A549 (cell line): ENCODE results near the gene UFD1. TPM values are rescaled to one million over a fixed set of nuclear protein-coding genes. Genes with fewer than 3 reads are reported as not detected.

Experiments
- ATAC-seq, 2 experiments: fragments of 200-7000 bp in 1 of 2; fragments of >200 bp in 1 of 2; cut with Nextera tagmentation in 1 of 2; cut with Tn5 transposase in 1 of 2; 3 replicates each; pipeline versions ENCODE4 v1.8.0 to v1.9.1; 2018 to 2020; ENCODE audit warnings: mild to moderate bottlenecking in 1 of 2, moderate library complexity in 1 of 2
- CTCF ChIA-PET: fragments of 300-600 bp; sonication (Branson Sonifier 250); formaldehyde crosslinking; extraction: SDS; loops from one replicate; lab custom pipeline; 2021; ENCODE audit warnings: antibody characterized with exemption, inconsistent platforms; lab: Yijun Ruan, JAX
- POLR2A ChIA-PET: fragments of 350-600 bp; formaldehyde crosslinking; extraction: SDS; loops from one replicate; lab custom pipeline; 2021; ENCODE audit warnings: antibody characterized with exemption, inconsistent platforms; lab: Yijun Ruan, JAX
- DNase-seq, 2 experiments: peaks; one replicate each; pipeline versions ENCODE4 v3.0.0 to v3.0.0-alpha.2; 2011 to 2016; ENCODE audit warnings: low read depth in 1 of 2, low spot score in 1 of 2
- FAIRE-seq: peaks from 2 replicates; lab custom pipeline; 2011; peaks lifted over from hg19 to GRCh38; lab: Jason Lieb, UNC
- H3K27ac ChIP-seq, 2 experiments: fragments of >200 bp; sonication (Bioruptor Twin); formaldehyde crosslinking; 3 replicates each; pipeline ENCODE4 v1.5.1; 2016 to 2017
- H3K4me1 ChIP-seq: fragments of >200 bp; sonication (Bioruptor Twin); formaldehyde crosslinking; 3 replicates; pipeline ENCODE4 v1.6.1; 2016
- H3K4me2 ChIP-seq: fragments of >200 bp; sonication (Bioruptor Twin); formaldehyde crosslinking; 3 replicates; pipeline ENCODE4 v1.6.1; 2016
- H3K4me3 ChIP-seq: fragments of >200 bp; sonication (Bioruptor Twin); formaldehyde crosslinking; 3 replicates; pipeline ENCODE4 v1.5.1; 2016
- H3K9me3 ChIP-seq: fragments of >200 bp; sonication (Bioruptor Twin); formaldehyde crosslinking; 3 replicates; pipeline ENCODE4 v1.6.1; 2016
- BHLHE40 ChIP-seq: IDR thresholded peaks from 2 replicates; pipeline ENCODE4 v1.6.1; 2012; ENCODE audit warnings: low read depth, low read length, inconsistent platforms
- CBX8 ChIP-seq: fragments of 200-600 bp; sonication (generic); IDR thresholded peaks from 2 replicates; pipeline ENCODE4 v1.6.1; 2016
- EHMT2 ChIP-seq: fragments of 200-600 bp; sonication (generic); IDR thresholded peaks from 2 replicates; pipeline ENCODE4 v1.6.1; 2016; ENCODE audit warnings: antibody characterized with exemption, low read depth, mild to moderate bottlenecking, moderate library complexity
- ESRRA ChIP-seq: fragments of 150-350 bp; IDR thresholded peaks from 2 replicates; pipeline ENCODE4 v1.6.1; 2014; ENCODE audit warnings: mild to moderate bottlenecking, low read length, borderline replicate concordance
- FOSL2 ChIP-seq, 2 experiments: fragments of 450-650 bp in 1 of 2; fragments of >200 bp in 1 of 2; sonication (Bioruptor Twin) in 1 of 2; formaldehyde crosslinking; IDR thresholded peaks; 2 replicates each; pipeline versions ENCODE4 v1.5.0 to v1.6.1; 2016 to 2020; ENCODE audit warnings: mild to moderate bottlenecking in 1 of 2, moderate library complexity in 1 of 2
- HEYL ChIP-seq: fragments of 250-450 bp; sonication (Bioruptor Pico); IDR thresholded peaks from 2 replicates; pipeline ENCODE4 v1.8.0; 2021; ENCODE audit warnings: mild to moderate bottlenecking, moderate library complexity
- JUN ChIP-seq, 2 experiments: fragments of >200 bp; sonication (Bioruptor Twin); formaldehyde crosslinking; IDR thresholded peaks; 2 replicates in 1 of 2; 3 replicates in 1 of 2; pipeline ENCODE4 v1.6.1; 2016 to 2017
- JUNB ChIP-seq: fragments of >200 bp; sonication (Bioruptor Twin); formaldehyde crosslinking; IDR thresholded peaks from 2 replicates; pipeline ENCODE4 v1.6.1; 2016
- KDM1A ChIP-seq: fragments of 200-600 bp; sonication (generic); IDR thresholded peaks from 2 replicates; pipeline ENCODE4 v1.6.1; 2016; ENCODE audit warnings: low read depth, mild to moderate bottlenecking
- MAFK ChIP-seq: fragments of 450-650 bp; IDR thresholded peaks from 2 replicates; pipeline ENCODE4 v1.6.1; 2014; ENCODE audit not compliant: partially characterized antibody
- MAZ ChIP-seq: fragments of 150-350 bp; IDR thresholded peaks from 2 replicates; pipeline ENCODE4 v1.6.1; 2014; ENCODE audit warnings: antibody characterized with exemption, low read depth, low read length, borderline replicate concordance
- MYC ChIP-seq: IDR thresholded peaks from 2 replicates; pipeline ENCODE4 v1.6.1; 2012; ENCODE audit warnings: mild to moderate bottlenecking, inconsistent platforms, low read length, improper control_type of control experiment, borderline replicate concordance
- NPAS2 ChIP-seq: fragments of 250-450 bp; sonication (Bioruptor Pico); IDR thresholded peaks from 2 replicates; pipeline ENCODE4 v1.8.0; 2022; ENCODE audit warnings: mild to moderate bottlenecking, moderate library complexity, borderline replicate concordance
- POLR2A ChIP-seq: IDR thresholded peaks from 2 replicates; pipeline ENCODE4 v1.6.1; 2012; ENCODE audit warnings: mild to moderate bottlenecking, low read length
- RARB ChIP-seq: fragments of 250-450 bp; sonication (Bioruptor Pico); IDR thresholded peaks from 2 replicates; pipeline ENCODE4 v1.8.0; 2021; ENCODE audit warnings: mild to moderate bottlenecking, moderate library complexity
- RCOR1 ChIP-seq: fragments of 150-350 bp; IDR thresholded peaks from 2 replicates; pipeline ENCODE4 v1.6.1; 2014; ENCODE audit warnings: antibody characterized with exemption, low read length, low read depth
- REST ChIP-seq: fragments of 200-600 bp; sonication (generic); IDR thresholded peaks from 2 replicates; pipeline ENCODE4 v1.6.1; 2016; ENCODE audit warnings: antibody characterized with exemption, mild to moderate bottlenecking, moderate library complexity
- RFX5 ChIP-seq: fragments of 450-650 bp; IDR thresholded peaks from 2 replicates; pipeline ENCODE4 v1.7.1; 2014; ENCODE audit warnings: antibody characterized with exemption, mild to moderate bottlenecking, moderate library complexity
- SREBF2 ChIP-seq: fragments of 450-650 bp; IDR thresholded peaks from 2 replicates; pipeline ENCODE4 v1.6.1; 2014; ENCODE audit warnings: mild to moderate bottlenecking, moderate library complexity
- TP53 ChIP-seq: fragments of 250-450 bp; sonication (Bioruptor Pico); IDR thresholded peaks from 2 replicates; pipeline ENCODE4 v1.5.0; 2021; ENCODE audit warnings: mild to moderate bottlenecking, moderate library complexity
- ZC3H11A ChIP-seq: fragments of 450-650 bp; IDR thresholded peaks from 2 replicates; pipeline ENCODE4 v1.6.1; 2014; ENCODE audit warnings: antibody characterized with exemption, mild to moderate bottlenecking
- ZNF302 ChIP-seq: fragments of 250-450 bp; sonication (Bioruptor Pico); IDR thresholded peaks from 2 replicates; pipeline ENCODE4 v1.9.0; 2021; ENCODE audit warnings: inconsistent platforms, mild to moderate bottlenecking, moderate library complexity
- WGBS: methylation state at CpG from one replicate; pipeline ENCODE4 v1.1.6; 2017; ENCODE audit errors: missing lambda C conversion rate; 5-methylcytosine and 5-hydroxymethylcytosine counted together
- polyA plus RNA-seq, 4 experiments: library from polyadenylated mRNA; depleted of rRNA in 3 of 4; stranded (reverse); fragments of >200 nt; fragmentation: RNase III in 1 of 4; extraction: RNeasy Plus Mini Kit Qiagen cat#74134 plus additional on column Dnase treatment in 1 of 4; gene quantifications; 2 replicates in 3 of 4; 3 replicates in 1 of 4; pipeline ENCODE4 v1.2.3, GENCODE V29; 2011 to 2017
- TF ChIP-seq, protein P1 (sequence below): fragments of 450-650 bp; IDR thresholded peaks from 2 replicates; pipeline ENCODE4 v1.6.1; 2014; ENCODE audit warnings: antibody characterized with exemption
- TF ChIP-seq, protein P2 (sequence below): fragments of 250-450 bp; sonication (Bioruptor Pico); IDR thresholded peaks from 2 replicates; pipeline ENCODE4 v1.5.0; 2021; ENCODE audit warnings: mild to moderate bottlenecking, moderate library complexity, borderline replicate concordance
- TF ChIP-seq, protein P3 (sequence below): IDR thresholded peaks from 2 replicates; pipeline ENCODE4 v1.6.1; 2012

The UFD1 gene
- polyA plus RNA-seq, 2 of the 4 experiments (the other 2 are of a cell fraction): 95.4 to 96.1 TPM

- ChIA-PET CTCF (interaction anchor here (1.5 to 4.0 kb wide), 3 partner anchors 10 to 173 kb away, joined by 3 to 24 read pairs (median 5); no protein-coding TSS in a partner anchor), POLR2A (no interaction called here)
- H3K4me3 ChIP-seq: no peak overlapping the region
- DNase-seq (peak in 1 of 2 experiments; percentile 6), ATAC-seq (peak; percentile 41 to 70; a peak in 3 of 6 replicates), FAIRE-seq (no peak)
- peaks cover 7% of the 10 kb centered on the region for H3K4me1 ChIP-seq
- no peaks in the 10 kb centered on the region for H3K9me3 ChIP-seq
- 90% methylated on average over 2 of the region's 3 CpGs for WGBS
- no peak overlapping the region for H3K4me2 ChIP-seq
- TF ChIP-seq KDM1A: no peak
- no peak for TF ChIP-seq MAFK
- no peak for TF ChIP-seq HEYL (CRISPR knock-in tag)
- no peak for TF ChIP-seq FOSL2 (IDR thresholded peaks at IDR 0.05)
- no peak for TF ChIP-seq FOSL2 (CRISPR knock-in tag; IDR thresholded peaks at IDR 0.05)
- no peak overlapping the region for H3K27ac ChIP-seq
These were observed 5.4 kb downstream of the UFD1 start for GRCh38 chr22:19473578-19473977.

DNA sequence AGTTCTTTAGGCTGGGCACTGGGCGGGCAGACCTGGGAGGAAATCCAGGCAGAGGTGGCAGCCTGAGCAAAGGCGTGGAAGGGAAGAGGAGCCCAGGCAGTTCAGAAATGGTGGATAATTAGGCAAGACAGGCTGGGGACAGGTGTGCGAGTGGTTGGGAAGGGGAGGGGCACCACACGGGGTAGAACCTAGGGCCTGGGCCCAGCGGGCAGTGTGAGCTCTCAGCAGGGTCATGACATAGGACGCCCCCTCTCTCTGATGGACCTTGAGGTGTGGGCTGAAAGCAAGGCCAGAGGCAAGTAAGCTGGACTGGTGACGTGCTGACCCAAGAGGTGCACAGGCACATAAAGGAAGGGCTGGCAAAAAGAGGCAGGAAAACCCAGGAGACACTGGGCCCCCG is 6.8 kb downstream of the UFD1 start:
- ChIA-PET CTCF (interaction anchor here (1.0 to 4.0 kb wide), 2 partner anchors 9 to 158 kb away, joined by 3 to 24 read pairs; no protein-coding TSS in a partner anchor), POLR2A (no interaction called here)
- no peak for TF ChIP-seq JUNB
- TF ChIP-seq BHLHE40: no peak
- TF ChIP-seq, protein P1, sequence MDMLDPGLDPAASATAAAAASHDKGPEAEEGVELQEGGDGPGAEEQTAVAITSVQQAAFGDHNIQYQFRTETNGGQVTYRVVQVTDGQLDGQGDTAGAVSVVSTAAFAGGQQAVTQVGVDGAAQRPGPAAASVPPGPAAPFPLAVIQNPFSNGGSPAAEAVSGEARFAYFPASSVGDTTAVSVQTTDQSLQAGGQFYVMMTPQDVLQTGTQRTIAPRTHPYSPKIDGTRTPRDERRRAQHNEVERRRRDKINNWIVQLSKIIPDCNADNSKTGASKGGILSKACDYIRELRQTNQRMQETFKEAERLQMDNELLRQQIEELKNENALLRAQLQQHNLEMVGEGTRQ: no peak
- no peak for TF ChIP-seq MYC
- TF ChIP-seq RARB (CRISPR knock-in tag): no peak
- no peaks in the 10 kb centered on the region for H3K9me3 ChIP-seq
- no peak overlapping the region for H3K27ac ChIP-seq
- ATAC-seq (no peak), DNase-seq (no peak), FAIRE-seq (no peak)
- no peak overlapping the region for H3K4me3 ChIP-seq
- H3K4me1 ChIP-seq: peaks cover 3% of the 10 kb centered on the region
- no peak overlapping the region for H3K4me2 ChIP-seq
- 85% methylated on average over 8 of the region's 8 CpGs for WGBS

DNA sequence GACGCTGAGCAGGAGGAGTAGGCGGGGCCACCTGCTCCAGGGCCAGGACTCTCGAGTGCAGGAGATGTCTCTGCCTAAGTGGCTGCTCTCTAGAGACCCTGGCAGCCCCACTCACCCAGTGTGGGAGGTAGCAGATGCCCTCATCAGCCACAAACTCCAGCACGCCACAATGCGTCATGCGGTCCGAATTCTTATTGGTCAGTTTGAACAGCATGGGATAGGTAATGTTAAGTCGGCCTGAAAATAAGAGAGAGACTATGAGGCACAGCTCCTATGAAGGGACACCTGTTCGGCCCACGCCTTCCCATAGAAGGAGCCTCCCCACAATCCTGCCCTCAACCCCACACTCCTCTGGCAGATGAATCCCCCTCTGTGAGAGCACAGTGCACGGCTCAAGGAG is 7.4 kb downstream of the UFD1 start:
- CTCF ChIA-PET: interaction anchor here (4.0 kb wide), 1 partner anchor 159 kb away, joined by 24 read pairs; no protein-coding TSS in a partner anchor

GRCh38 chr22:19470010-19470409 is 9.0 kb downstream of the UFD1 start:
- POLR2A ChIA-PET: no interaction called here
- FAIRE-seq: no peak
- no peak for DNase-seq
- Histone ChIP-seq H3K27ac (no peak overlapping the region), H3K4me1 (no peaks in the 10 kb centered on the region), H3K4me2 (no peak overlapping the region), H3K9me3 (no peaks in the 10 kb centered on the region), H3K4me3 (no peak overlapping the region)
- CTCF ChIA-PET: interaction anchor here (0.8 to 1.2 kb wide), 2 partner anchors 160 to 170 kb away, joined by 3 read pairs; no protein-coding TSS in a partner anchor
- 93% methylated on average over 2 of the region's 2 CpGs for WGBS
- no peak for ATAC-seq
- no peak for TF ChIP-seq RARB (CRISPR knock-in tag)
- TF ChIP-seq NPAS2 (CRISPR knock-in tag): no peak
- TF ChIP-seq RFX5: no peak
- TF ChIP-seq TP53 (CRISPR knock-in tag): no peak
- no peak for TF ChIP-seq CBX8
- no peak for TF ChIP-seq SREBF2
- no peak for TF ChIP-seq EHMT2
- TF ChIP-seq JUN (IDR thresholded peaks at IDR 0.05): no peak
- TF ChIP-seq ESRRA: no peak
- TF ChIP-seq POLR2A: no peak
- TF ChIP-seq ZNF302 (CRISPR knock-in tag): no peak
- TF ChIP-seq FOSL2 (IDR thresholded peaks at IDR 0.05): no peak
- no peak for TF ChIP-seq FOSL2 (CRISPR knock-in tag; IDR thresholded peaks at IDR 0.05)
- TF ChIP-seq RCOR1: no peak
- no peak for TF ChIP-seq REST
- TF ChIP-seq, protein P2, sequence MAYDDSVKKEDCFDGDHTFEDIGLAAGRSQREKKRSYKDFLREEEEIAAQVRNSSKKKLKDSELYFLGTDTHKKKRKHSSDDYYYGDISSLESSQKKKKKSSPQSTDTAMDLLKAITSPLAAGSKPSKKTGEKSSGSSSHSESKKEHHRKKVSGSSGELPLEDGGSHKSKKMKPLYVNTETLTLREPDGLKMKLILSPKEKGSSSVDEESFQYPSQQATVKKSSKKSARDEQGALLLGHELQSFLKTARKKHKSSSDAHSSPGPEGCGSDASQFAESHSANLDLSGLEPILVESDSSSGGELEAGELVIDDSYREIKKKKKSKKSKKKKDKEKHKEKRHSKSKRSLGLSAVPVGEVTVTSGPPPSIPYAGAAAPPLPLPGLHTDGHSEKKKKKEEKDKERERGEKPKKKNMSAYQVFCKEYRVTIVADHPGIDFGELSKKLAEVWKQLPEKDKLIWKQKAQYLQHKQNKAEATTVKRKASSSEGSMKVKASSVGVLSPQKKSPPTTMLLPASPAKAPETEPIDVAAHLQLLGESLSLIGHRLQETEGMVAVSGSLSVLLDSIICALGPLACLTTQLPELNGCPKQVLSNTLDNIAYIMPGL (CRISPR knock-in tag): no peak
- TF ChIP-seq MAZ: no peak
- TF ChIP-seq ZC3H11A: no peak

More for the DNA sequence above, 7.4 kb downstream of the UFD1 start:
- WGBS: 93% methylated on average over 8 of the region's 11 CpGs
- H3K4me1 ChIP-seq: no peaks in the 10 kb centered on the region
- POLR2A ChIA-PET: no interaction called here
- no peak overlapping the region for H3K27ac ChIP-seq
- H3K9me3 ChIP-seq: no peaks in the 10 kb centered on the region
- H3K4me3 ChIP-seq: no peak overlapping the region
- TF ChIP-seq, protein P3, sequence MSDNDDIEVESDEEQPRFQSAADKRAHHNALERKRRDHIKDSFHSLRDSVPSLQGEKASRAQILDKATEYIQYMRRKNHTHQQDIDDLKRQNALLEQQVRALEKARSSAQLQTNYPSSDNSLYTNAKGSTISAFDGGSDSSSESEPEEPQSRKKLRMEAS: no peak
- no peak for TF ChIP-seq SREBF2
- TF ChIP-seq CBX8: no peak
- TF ChIP-seq, all 56 proteins: peak for 0
- ATAC-seq: no peak
- no peak overlapping the region for H3K4me2 ChIP-seq
- no peak for FAIRE-seq
- DNase-seq: no peak
